SK-N-SH treated with all-trans-retinoic acid at 6 μM for 48 hours (cell line): Measurements from ENCODE around the gene SORL1.
"Not testable (repeated sequence)": the region's sequence is repeated elsewhere in the genome, so short reads cannot be mapped to it uniquely, and the experiment has no call there.

Experiments used
- ATAC-seq: fragments of 200-7000 bp; cut with Tn5 transposase; 3 replicates; pipeline ENCODE4 v1.9.1; 2020; ENCODE audit warnings: mild to moderate bottlenecking, moderate library complexity
- ARNTL ChIP-seq: fragments of 450-650 bp; formaldehyde crosslinking; IDR thresholded peaks from 2 replicates; pipeline ENCODE4 v1.5.0; 2020; ENCODE audit warnings: low read depth, mild to moderate bottlenecking, moderate library complexity, borderline replicate concordance
- BACH2 ChIP-seq: fragments of 250-450 bp; sonication (Bioruptor Pico); IDR thresholded peaks from 2 replicates; pipeline ENCODE4 v1.9.0; 2021; ENCODE audit warnings: mild to moderate bottlenecking, borderline replicate concordance
- CREB5 ChIP-seq: fragments of 250-450 bp; sonication (Bioruptor Pico); IDR thresholded peaks from 2 replicates; pipeline ENCODE4 v1.5.1; 2020; ENCODE audit warnings: low read depth, mild to moderate bottlenecking, moderate library complexity
- CSDC2 ChIP-seq: fragments of 250-450 bp; sonication (Bioruptor Pico); IDR thresholded peaks from 2 replicates; pipeline ENCODE4 v1.5.0; 2020; ENCODE audit warnings: mild to moderate bottlenecking, moderate library complexity
- CSRNP3 ChIP-seq: fragments of 250-450 bp; sonication (Bioruptor Pico); IDR thresholded peaks from 2 replicates; pipeline ENCODE4 v1.5.1; 2021; ENCODE audit warnings: mild to moderate bottlenecking, moderate library complexity
- ISL1 ChIP-seq: fragments of 250-450 bp; sonication (Bioruptor Pico); IDR thresholded peaks from 2 replicates; pipeline ENCODE4 v2.1.2; 2022; ENCODE audit warnings: mild to moderate bottlenecking, moderate library complexity
- OSR1 ChIP-seq: fragments of 250-450 bp; sonication (Bioruptor Pico); IDR thresholded peaks from 2 replicates; pipeline ENCODE4 v1.8.0; 2022; ENCODE audit warnings: moderate library complexity, mild to moderate bottlenecking, inconsistent platforms
- PATZ1 ChIP-seq: fragments of 250-450 bp; sonication (Bioruptor Pico); IDR thresholded peaks from 2 replicates; pipeline ENCODE4 v1.8.0; 2020; ENCODE audit warnings: mild to moderate bottlenecking, moderate library complexity, borderline replicate concordance
- POU6F1 ChIP-seq: fragments of 250-450 bp; sonication (Bioruptor Pico); IDR thresholded peaks from 2 replicates; pipeline ENCODE4 v1.8.0; 2021; ENCODE audit warnings: low read depth, mild to moderate bottlenecking, moderate library complexity, borderline replicate concordance
- PPARA ChIP-seq: fragments of 250-450 bp; sonication (Bioruptor Pico); IDR thresholded peaks from 2 replicates; pipeline ENCODE4 v1.5.0; 2020; ENCODE audit warnings: mild to moderate bottlenecking, borderline replicate concordance
- RARB ChIP-seq: fragments of 250-450 bp; sonication (Bioruptor Pico); IDR thresholded peaks from 2 replicates; pipeline ENCODE4 v1.8.0; 2021; ENCODE audit warnings: mild to moderate bottlenecking, moderate library complexity
- SNAI2 ChIP-seq: fragments of 250-450 bp; sonication (Bioruptor Pico); IDR thresholded peaks from 2 replicates; pipeline ENCODE4 v1.5.0; 2020; ENCODE audit warnings: mild to moderate bottlenecking, moderate library complexity
- TCF4 ChIP-seq: fragments of 250-450 bp; sonication (Bioruptor Pico); IDR thresholded peaks from 2 replicates; pipeline ENCODE4 v1.8.0; 2021; ENCODE audit warnings: mild to moderate bottlenecking, moderate library complexity, borderline replicate concordance
- TSHZ2 ChIP-seq: fragments of 250-450 bp; sonication (Bioruptor Pico); IDR thresholded peaks from 2 replicates; pipeline ENCODE4 v1.5.0; 2020; ENCODE audit warnings: mild to moderate bottlenecking, moderate library complexity
- ZC3H10 ChIP-seq: fragments of 250-450 bp; sonication (Bioruptor Pico); IDR thresholded peaks from 2 replicates; pipeline ENCODE4 v1.5.1; 2021; ENCODE audit warnings: mild to moderate bottlenecking, moderate library complexity
- ZFP3 ChIP-seq: fragments of 250-450 bp; sonication (Bioruptor Pico); IDR thresholded peaks from 2 replicates; pipeline ENCODE4 v1.5.0; 2020; ENCODE audit warnings: mild to moderate bottlenecking, moderate library complexity
- ZFP30 ChIP-seq: fragments of 450-650 bp; formaldehyde crosslinking; IDR thresholded peaks from 2 replicates; pipeline ENCODE4 v1.5.0; 2022; ENCODE audit warnings: mild to moderate bottlenecking, moderate library complexity
- ZNF565 ChIP-seq: fragments of 450-650 bp; formaldehyde crosslinking; conservative IDR thresholded peaks from 2 replicates; pipeline ENCODE4 v1.5.0; 2020; ENCODE audit warnings: low read depth, mild to moderate bottlenecking, moderate library complexity
- ZNF8 ChIP-seq: fragments of 450-650 bp; formaldehyde crosslinking; IDR thresholded peaks from 2 replicates; pipeline ENCODE4 v1.5.0; 2020; ENCODE audit warnings: mild to moderate bottlenecking, moderate library complexity

SORL1 gene

GRCh38 chr11:121406291-121406690, 45.8 kb upstream of the SORL1 start (continued):
- no peak for TF ChIP-seq PATZ1 (CRISPR knock-in tag)
- no peak for TF ChIP-seq TCF4 (CRISPR knock-in tag)
- no peak for TF ChIP-seq ZC3H10 (CRISPR knock-in tag)
- no peak for TF ChIP-seq ZFP30 (CRISPR knock-in tag)
- no peak for TF ChIP-seq PPARA (CRISPR knock-in tag)
- TF ChIP-seq CSDC2 (CRISPR knock-in tag): no peak
- no peak for TF ChIP-seq POU6F1 (CRISPR knock-in tag)
- no peak for TF ChIP-seq RARB (CRISPR knock-in tag)
- TF ChIP-seq TSHZ2 (CRISPR knock-in tag): no peak
- TF ChIP-seq ZFP3 (CRISPR knock-in tag): no peak

- no peak for TF ChIP-seq ZNF8 (CRISPR knock-in tag)
- TF ChIP-seq OSR1 (CRISPR knock-in tag): no peak
- TF ChIP-seq CSRNP3: no peak
- TF ChIP-seq PPARA (CRISPR knock-in tag): no peak
- TF ChIP-seq TSHZ2 (CRISPR knock-in tag): no peak
- no peak for TF ChIP-seq ZFP30 (CRISPR knock-in tag)
- TF ChIP-seq ZC3H10 (CRISPR knock-in tag): no peak
- no peak for TF ChIP-seq CSDC2 (CRISPR knock-in tag)
- no peak for TF ChIP-seq PATZ1 (CRISPR knock-in tag)
- no peak for TF ChIP-seq RARB (CRISPR knock-in tag)
- TF ChIP-seq SNAI2 (CRISPR knock-in tag): no peak
- TF ChIP-seq BACH2 (CRISPR knock-in tag): no peak
- no peak for TF ChIP-seq TCF4 (CRISPR knock-in tag)
- TF ChIP-seq POU6F1 (CRISPR knock-in tag): no peak
- TF ChIP-seq ZFP3 (CRISPR knock-in tag): no peak
- no peak for TF ChIP-seq ARNTL (CRISPR knock-in tag)
- TF ChIP-seq ISL1: no peak
- no peak for TF ChIP-seq CREB5 (CRISPR knock-in tag)
- no peak for TF ChIP-seq ZNF565 (CRISPR knock-in tag)
- no peak for ATAC-seq
These were observed 43.3 kb upstream of the SORL1 start for GRCh38 chr11:121408830-121409229.

GRCh38 chr11:121410041-121410440, 42.1 kb upstream of the SORL1 start:
- not testable (repeated sequence) for ATAC-seq

- ATAC-seq: not testable (repeated sequence)
These were observed 40.8 kb upstream of the SORL1 start for GRCh38 chr11:121411330-121411729.
